HEK293T (cell line): ENCODE results near the gene SPTBN4.

Source experiments
- ARNT ChIP-seq: fragments of 450-650 bp; IDR thresholded peaks from 2 replicates; pipeline ENCODE4 v1.6.1; 2017; ENCODE audit warnings: mild to moderate bottlenecking
- BHLHE40 ChIP-seq: fragments of 450-650 bp; IDR thresholded peaks from 2 replicates; pipeline ENCODE4 v1.6.1; 2016; ENCODE audit warnings: mild to moderate bottlenecking, moderate library complexity, borderline replicate concordance
- CTBP1 ChIP-seq: fragments of 450-650 bp; IDR thresholded peaks from 2 replicates; pipeline ENCODE4 v1.6.1; 2016; ENCODE audit warnings: borderline replicate concordance
- ELF4 ChIP-seq: fragments of 450-650 bp; IDR thresholded peaks from 2 replicates; pipeline ENCODE4 v1.6.1; 2017; ENCODE audit warnings: antibody characterized with exemption
- FOXA1 ChIP-seq: fragments of 450-650 bp; IDR thresholded peaks from 2 replicates; pipeline ENCODE4 v1.6.1; 2016; ENCODE audit warnings: mild to moderate bottlenecking
- FOXK2 ChIP-seq: fragments of 450-650 bp; IDR thresholded peaks from 2 replicates; pipeline ENCODE4 v1.6.1; 2016; ENCODE audit warnings: mild to moderate bottlenecking
- FOXM1 ChIP-seq: fragments of 450-650 bp; IDR thresholded peaks from 2 replicates; pipeline ENCODE4 v1.6.1; 2017; ENCODE audit warnings: mild to moderate bottlenecking, borderline replicate concordance
- HDGF ChIP-seq: fragments of 450-650 bp; IDR thresholded peaks from 2 replicates; pipeline ENCODE4 v1.6.1; 2017; ENCODE audit warnings: antibody characterized with exemption, borderline replicate concordance
- L3MBTL2 ChIP-seq: fragments of 450-650 bp; conservative IDR thresholded peaks from 2 replicates; pipeline ENCODE4 v1.6.1; 2016; ENCODE audit warnings: mild to moderate bottlenecking
- SP1 ChIP-seq: fragments of 450-650 bp; IDR thresholded peaks from 2 replicates; pipeline ENCODE4 v1.6.1; 2017
- SUZ12 ChIP-seq: fragments of 450-650 bp; IDR thresholded peaks from 2 replicates; pipeline ENCODE4 v1.6.1; 2016; ENCODE audit warnings: mild to moderate bottlenecking
- ZNF384 ChIP-seq: fragments of 450-650 bp; IDR thresholded peaks from 2 replicates; pipeline ENCODE4 v1.6.1; 2016
- TF ChIP-seq, protein P1 (sequence below): fragments of 450-650 bp; IDR thresholded peaks from 2 replicates; pipeline ENCODE4 v1.6.1; 2016

DNA sequence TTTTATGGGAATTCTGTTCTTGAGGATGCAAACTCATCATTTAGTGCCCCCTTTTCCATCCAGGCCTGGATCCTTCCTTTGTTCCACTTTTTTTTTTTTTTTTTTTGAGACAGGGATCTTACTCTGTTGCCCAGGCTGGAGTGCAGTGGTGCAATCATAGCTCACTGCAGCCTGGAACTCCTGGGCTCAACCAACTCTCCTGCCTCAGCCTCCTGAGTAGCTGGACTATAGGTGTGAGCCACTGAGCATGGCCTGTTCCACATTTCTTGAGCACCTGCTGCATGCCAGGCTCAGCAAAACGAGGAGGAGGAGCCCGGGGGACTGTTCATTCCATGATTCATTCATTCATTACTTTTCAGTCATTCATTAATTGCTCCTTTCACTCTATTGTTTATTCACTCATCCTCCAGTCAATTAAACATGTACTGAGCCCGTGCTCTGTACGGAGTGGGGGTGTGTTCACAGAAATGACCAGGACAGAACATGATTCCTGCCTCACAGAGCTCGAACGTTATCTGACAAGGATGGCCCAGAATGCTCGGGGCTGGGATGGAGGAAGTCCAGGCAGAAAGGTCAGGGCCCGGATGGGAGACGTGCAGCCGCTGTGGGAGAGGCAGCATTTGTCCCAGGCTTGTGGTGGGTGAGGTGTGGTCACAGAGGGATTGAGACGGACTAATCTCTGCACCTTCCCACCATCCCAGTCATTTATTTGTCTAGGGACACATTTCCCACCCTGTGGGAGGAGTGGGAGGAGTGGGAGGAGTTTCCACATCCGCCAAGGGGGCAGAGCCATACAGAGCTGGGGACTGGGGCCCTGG lies 58.6 kb downstream of the SPTBN4 start:
- TF ChIP-seq BHLHE40: no peak
- no peak for TF ChIP-seq ELF4
- no peak for TF ChIP-seq SP1
- TF ChIP-seq SUZ12: no peak
- no peak for TF ChIP-seq HDGF
- no peak for TF ChIP-seq FOXM1
- TF ChIP-seq L3MBTL2: no peak
- no peak for TF ChIP-seq CTBP1
- TF ChIP-seq, protein P1, sequence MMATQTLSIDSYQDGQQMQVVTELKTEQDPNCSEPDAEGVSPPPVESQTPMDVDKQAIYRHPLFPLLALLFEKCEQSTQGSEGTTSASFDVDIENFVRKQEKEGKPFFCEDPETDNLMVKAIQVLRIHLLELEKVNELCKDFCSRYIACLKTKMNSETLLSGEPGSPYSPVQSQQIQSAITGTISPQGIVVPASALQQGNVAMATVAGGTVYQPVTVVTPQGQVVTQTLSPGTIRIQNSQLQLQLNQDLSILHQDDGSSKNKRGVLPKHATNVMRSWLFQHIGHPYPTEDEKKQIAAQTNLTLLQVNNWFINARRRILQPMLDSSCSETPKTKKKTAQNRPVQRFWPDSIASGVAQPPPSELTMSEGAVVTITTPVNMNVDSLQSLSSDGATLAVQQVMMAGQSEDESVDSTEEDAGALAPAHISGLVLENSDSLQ: no peak
- no peak for TF ChIP-seq FOXA1
- no peak for TF ChIP-seq FOXK2
- no peak for TF ChIP-seq ZNF384
- no peak for TF ChIP-seq ARNT
